Muscle of back (tissue), 11 donors: ENCODE data around the gene TUT4. TPM values are rescaled to one million over a fixed set of nuclear protein-coding genes. Genes with fewer than 3 reads are reported as not detected.

Experiments used
- DNase-seq, 3 donors: peaks; one replicate each; pipeline versions ENCODE4 v3.0.0 to v3.0.0-alpha.2; 2013
- polyA plus RNA-seq, 10 donors: library from polyadenylated mRNA; unstranded; fragments of 120-200 nt; gene quantifications; one replicate each; pipeline ENCODE4 v1.2.1, GENCODE V29; 2013; ENCODE audit not compliant: insufficient read length in 10 of 10

Gene TUT4
- polyA plus RNA-seq, 10 donors, result 49.6 to 119 (median 72.0) TPM

GRCh38 chr1:52416811-52417210 lies 136.1 kb downstream of the TUT4 start:
- no peak for DNase-seq

GRCh38 chr1:52414942-52415341 lies 137.9 kb downstream of the TUT4 start:
- no peak for DNase-seq

- no peak for DNase-seq
These were observed 139.4 kb downstream of the TUT4 start for GRCh38 chr1:52413410-52413989.

- DNase-seq, result peak in 1 of 3 donors; percentile 3
These were observed 147.9 kb downstream of the TUT4 start for GRCh38 chr1:52404975-52405338.

- DNase-seq, result peak; percentile 97 to 98 (median 98)
These were observed 148.5 kb downstream of the TUT4 start, which contains the start of the genes ORC1 and PRPF38A for GRCh38 chr1:52404116-52404974. Gene ORC1, minus strand, starts transcription at chr1:52404423. Its CDS starts 2,200 bp downstream, at chr1:52402223. Gene PRPF38A, plus strand, starts transcription at chr1:52404602. Its CDS starts 148 bp downstream, at chr1:52404750.

GRCh38 chr1:52403566-52404115 lies 149.3 kb downstream of the TUT4 start:
- peak in 2 of 3 donors; percentile 18 to 43 for DNase-seq

GRCh38 chr1:52402860-52403240 lies 150.0 kb downstream of the TUT4 start:
- DNase-seq, result no peak

- no peak for DNase-seq
These were observed 152.8 kb downstream of the TUT4 start for GRCh38 chr1:52400131-52400530.

GRCh38 chr1:52399629-52400028 lies 153.3 kb downstream of the TUT4 start:
- no peak for DNase-seq

- DNase-seq, result no peak
These were observed 159.7 kb downstream of the TUT4 start for GRCh38 chr1:52393174-52393573.

- no peak for DNase-seq
These were observed 166.4 kb downstream of the TUT4 start for GRCh38 chr1:52386458-52386857.

- DNase-seq, result no peak
These were observed 167.5 kb downstream of the TUT4 start for GRCh38 chr1:52385376-52385775.

Other genes starting within 250 kb of the TUT4 start
- gene CC2D1B, start 186.9 kb downstream of the TUT4 start, polyA plus RNA-seq, result 10 to 100 TPM; 15.4 to 29.7 (median 20.3) TPM
- 1 to 10 TPM; 2.2 to 4.8 (median 3.2) TPM for gene ORC1, start 148.7 kb downstream of the TUT4 start, polyA plus RNA-seq
- gene PRPF38A, start 148.5 kb downstream of the TUT4 start, polyA plus RNA-seq, result 10 to 100 TPM; 38.0 to 50.5 (median 44.7) TPM
- gene GPX7, start 49.3 kb upstream of the TUT4 start, polyA plus RNA-seq, result 100 to 1,000 TPM; 129 to 150 (median 139) TPM
- gene SHISAL2A, start 80.1 kb upstream of the TUT4 start, polyA plus RNA-seq, result 1 to 10 TPM; 2.5 to 6.8 (median 4.3) TPM
- gene COA7, start 145.3 kb upstream of the TUT4 start, polyA plus RNA-seq, result 10 to 100 TPM; 14.4 to 20.9 (median 17.2) TPM
- 10 to 100 TPM; 26.6 to 45.5 (median 33.8) TPM for gene ZYG11B, start 173.4 kb upstream of the TUT4 start, polyA plus RNA-seq